Stimulated activated CD8-positive, alpha-beta memory T cell treated with anti-CD3 and anti-CD28 coated beads, Interleukin-15, amount 100 ng/mL, for 4 hours (primary cell): ENCODE measurements around the gene TUBB4B.
"Not testable (repeated sequence)": the region's sequence is repeated elsewhere in the genome, so short reads cannot be mapped to it uniquely, and the experiment has no call there.

Experiments
- DNase-seq, 2 donors: peaks; one replicate each; pipeline ENCODE4 v3.0.0-alpha.2; 2020; ENCODE audit warnings: low read depth in 2 of 2

TUBB4B gene

GRCh38 chr9:137251490-137252268 lies 10.6 kb downstream of the TUBB4B start:
- no peak for DNase-seq

GRCh38 chr9:137252555-137253506 lies 11.7 kb downstream of the TUBB4B start:
- DNase-seq = no peak

- no peak for DNase-seq
Observed at GRCh38 chr9:137253717-137254623, 12.9 kb downstream of the TUBB4B start.

- peak; percentile 86 to 94 for DNase-seq
Observed at GRCh38 chr9:137254624-137255447, 13.7 kb downstream of the TUBB4B start, which contains the start of gene NELFB. Gene NELFB (plus strand): TSS chr9:137255327.

GRCh38 chr9:137255448-137256114 lies 14.5 kb downstream of the TUBB4B start:
- no peak for DNase-seq

GRCh38 chr9:137256362-137256761 lies 15.3 kb downstream of the TUBB4B start:
- DNase-seq = no peak

- DNase-seq = no peak
Observed at GRCh38 chr9:137256856-137257255, 15.8 kb downstream of the TUBB4B start.

GRCh38 chr9:137262173-137262908 lies 21.3 kb downstream of the TUBB4B start:
- not testable (repeated sequence) for DNase-seq

- DNase-seq = no peak
Observed at GRCh38 chr9:137262909-137263285, 21.8 kb downstream of the TUBB4B start.

GRCh38 chr9:137263506-137263905 lies 22.4 kb downstream of the TUBB4B start:
- no peak for DNase-seq

GRCh38 chr9:137264067-137264466 lies 23.0 kb downstream of the TUBB4B start:
- no peak for DNase-seq

GRCh38 chr9:137265496-137266161 lies 24.5 kb downstream of the TUBB4B start:
- no peak for DNase-seq

- DNase-seq = no peak
Observed at GRCh38 chr9:137266162-137266527, 25.1 kb downstream of the TUBB4B start.

- no peak for DNase-seq
Observed at GRCh38 chr9:137266585-137267453, 25.7 kb downstream of the TUBB4B start.

- DNase-seq = no peak
Observed at GRCh38 chr9:137267933-137268355, 26.9 kb downstream of the TUBB4B start.

- no peak for DNase-seq
Observed at GRCh38 chr9:137268538-137269201, 27.6 kb downstream of the TUBB4B start.

GRCh38 chr9:137269231-137269772 lies 28.2 kb downstream of the TUBB4B start:
- no peak for DNase-seq
